NCI-H748 (cell line): ENCODE measurements around the gene MTIF2.
"Not testable (repeated sequence)": the region's sequence is repeated elsewhere in the genome, so short reads cannot be mapped to it uniquely, and the experiment has no call there.

Experiments
- DNase-seq: peaks from one replicate; lab custom pipeline; 2025; ENCODE audit not compliant: unreplicated experiment; lab: John Stamatoyannopoulos, UW

Gene MTIF2

GRCh38 chr2:55204950-55205349 lies 64.1 kb downstream of the MTIF2 start:
- no peak for DNase-seq

- no peak for DNase-seq
Measured at GRCh38 chr2:55204536-55204935, 64.5 kb downstream of the MTIF2 start.

GRCh38 chr2:55200416-55200815 lies 68.6 kb downstream of the MTIF2 start:
- no peak for DNase-seq

- no peak for DNase-seq
Measured at GRCh38 chr2:55196526-55196925, 72.5 kb downstream of the MTIF2 start.

- DNase-seq = not testable (repeated sequence)
Measured at GRCh38 chr2:55191888-55192287, 77.1 kb downstream of the MTIF2 start.

GRCh38 chr2:55186837-55187236 lies 82.2 kb downstream of the MTIF2 start:
- DNase-seq = not testable (repeated sequence)
